Activated CD4-positive, alpha-beta memory T cell treated with anti-CD3 and anti-CD28 coated beads for 36 hours (primary cell): ENCODE data around the gene LRRN3. TPM values are rescaled to one million over a fixed set of nuclear protein-coding genes. Genes with fewer than 3 reads are reported as not detected.

Source experiments
- CTCF ChIA-PET: fragments of 350-600 bp; sonication (Branson Sonifier 250); formaldehyde crosslinking; loops from one replicate; lab custom pipeline; 2021; ENCODE audit warnings: antibody characterized with exemption, inconsistent platforms; lab: Charles Lee
- POLR2A ChIA-PET: fragments of 350-600 bp; sonication (Branson Sonifier 250); formaldehyde crosslinking; loops from one replicate; lab custom pipeline; 2021; ENCODE audit warnings: antibody characterized with exemption; lab: Charles Lee
- DNase-seq: peaks from one replicate; pipeline ENCODE4 v3.0.0-alpha.2; 2020
- H3K27ac Mint-ChIP-seq: one replicate; pipeline ENCODE4 v1.8.0; 2021; ENCODE audit warnings: mixed read lengths
- H3K27me3 Mint-ChIP-seq: one replicate; pipeline ENCODE4 v1.8.0; 2021; ENCODE audit warnings: mixed read lengths
- H3K36me3 Mint-ChIP-seq: one replicate; pipeline ENCODE4 v1.8.0; 2021; ENCODE audit warnings: mixed read lengths
- H3K4me1 Mint-ChIP-seq: one replicate; pipeline ENCODE4 v1.8.0; 2021; ENCODE audit warnings: low read depth, mixed read lengths
- H3K4me3 Mint-ChIP-seq: one replicate; pipeline ENCODE4 v1.8.0; 2021; ENCODE audit warnings: mild to moderate bottlenecking, mixed read lengths
- H3K9me3 Mint-ChIP-seq: one replicate; pipeline ENCODE4 v1.8.0; 2021; ENCODE audit warnings: mixed read lengths
- intact Hi-C: fragments of 100-400 bp; cut with micrococcal nuclease; formaldehyde crosslinking; loops from one replicate; pipeline ENCODE4 v1.15.1; 2023
- total RNA-seq, 2 experiments: library from RNA; stranded (reverse); gene quantifications; one replicate each; pipeline ENCODE4 v1.2.3, GENCODE V29; 2021

The LRRN3 gene
- total RNA-seq, 2 experiments from 2014 or later, result 4.0 to 4.4 TPM

DNA sequence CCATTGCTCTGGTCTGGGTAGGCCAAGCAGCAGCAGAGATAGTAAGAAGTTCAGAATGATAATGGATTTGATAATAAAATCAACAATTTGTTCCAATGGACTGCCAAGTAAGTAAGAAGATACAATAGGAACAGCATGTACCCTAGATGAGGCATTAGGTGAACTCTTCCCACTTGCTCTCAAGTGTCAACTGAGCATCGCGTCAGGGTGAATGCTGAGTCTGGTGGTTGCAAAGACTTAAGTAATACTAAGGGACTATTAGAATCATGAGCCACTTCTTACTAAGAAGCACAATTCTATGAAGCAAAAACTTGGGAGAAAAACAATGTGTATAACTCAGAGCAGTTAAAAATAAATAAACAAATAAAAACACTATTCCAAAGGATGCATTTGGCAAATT is 54.5 kb downstream of the LRRN3 start:
- CTCF ChIA-PET, result interaction anchor here (0.6 kb wide), 1 partner anchor 424 kb away, joined by 3 read pairs; no protein-coding TSS in a partner anchor
- no peaks in the 10 kb centered on the region for H3K36me3 Mint-ChIP-seq
- no peak overlapping the region for H3K4me3 Mint-ChIP-seq
- H3K9me3 Mint-ChIP-seq, result no peaks in the 10 kb centered on the region
- no peak overlapping the region for H3K27ac Mint-ChIP-seq
- POLR2A ChIA-PET, result no interaction called here
- H3K4me1 Mint-ChIP-seq, result peaks cover 2% of the 10 kb centered on the region
- DNase-seq, result no peak
- intact Hi-C loops, result no loop called here
- H3K27me3 Mint-ChIP-seq, result no peaks in the 10 kb centered on the region

DNA sequence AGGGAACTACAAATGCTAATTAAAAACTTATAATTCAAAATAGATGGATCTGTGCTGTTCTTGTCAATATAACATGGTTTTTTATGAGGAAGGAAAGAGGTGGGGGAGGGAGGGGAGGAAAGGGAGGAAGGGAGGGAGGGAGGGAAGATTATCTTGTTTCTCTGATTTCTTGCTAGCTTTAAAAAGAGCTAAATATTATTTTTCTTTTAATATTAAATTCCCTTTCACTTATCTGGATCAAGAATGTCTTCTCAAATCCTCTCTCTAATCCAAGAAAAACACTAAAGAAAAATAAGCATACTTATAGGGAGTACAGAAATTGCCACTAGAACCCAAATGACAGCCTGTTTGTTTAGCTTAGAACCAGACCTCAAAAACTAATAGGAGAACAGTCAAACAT is 55.2 kb downstream of the LRRN3 start:
- Mint-ChIP-seq H3K27ac (no peak overlapping the region), H3K4me1 (no peaks in the 10 kb centered on the region), H3K4me3 (no peak overlapping the region), H3K36me3 (no peaks in the 10 kb centered on the region), H3K9me3 (no peaks in the 10 kb centered on the region), H3K27me3 (no peaks in the 10 kb centered on the region)
- intact Hi-C loops, result no loop called here
- ChIA-PET CTCF (interaction anchor here (0.6 kb wide), 1 partner anchor 425 kb away, joined by 3 read pairs; no protein-coding TSS in a partner anchor), POLR2A (no interaction called here)
- DNase-seq, result no peak

DNA sequence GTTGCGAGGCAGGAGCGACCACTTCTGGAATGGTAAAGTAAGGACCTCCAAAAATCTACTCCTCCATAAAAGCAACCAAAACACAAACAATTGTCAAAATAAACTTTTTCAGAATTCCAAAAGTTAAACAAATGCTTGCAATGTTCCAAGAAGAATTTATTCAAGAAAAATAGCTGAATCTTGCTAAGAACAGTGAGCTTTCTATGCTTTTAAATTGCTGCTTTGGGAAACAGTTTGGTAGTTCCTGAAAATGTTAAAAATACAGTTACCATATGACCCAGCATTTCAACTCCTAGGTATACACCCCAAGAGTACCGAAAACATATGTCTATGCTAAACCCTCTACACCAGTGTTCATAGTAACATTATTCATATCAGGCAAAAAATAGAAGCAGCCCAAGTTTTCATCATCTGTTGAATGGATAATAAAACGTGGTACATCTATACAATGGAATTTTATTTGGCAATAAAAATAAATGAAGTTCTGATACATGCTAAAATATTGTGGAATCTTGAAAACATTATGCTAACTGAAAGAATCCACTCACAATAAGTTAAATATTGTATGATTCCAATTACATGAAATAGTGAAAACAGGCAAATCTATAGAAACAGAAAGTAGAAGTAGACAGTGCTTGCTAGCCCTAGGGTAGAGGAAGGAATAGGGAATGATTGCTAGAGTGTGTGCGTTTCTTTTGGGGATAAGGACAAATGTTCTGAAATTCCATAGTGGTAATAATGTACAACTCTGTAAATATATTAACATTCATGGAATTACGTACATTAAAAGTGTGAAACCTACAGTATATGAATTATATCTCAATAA is 57.0 kb downstream of the LRRN3 start:
- no peaks in the 10 kb centered on the region for H3K9me3 Mint-ChIP-seq
- POLR2A ChIA-PET, result no interaction called here
- DNase-seq, result no peak
- H3K27me3 Mint-ChIP-seq, result no peaks in the 10 kb centered on the region
- no peak overlapping the region for H3K27ac Mint-ChIP-seq
- no peaks in the 10 kb centered on the region for H3K4me1 Mint-ChIP-seq
- intact Hi-C loops, result no loop called here
- CTCF ChIA-PET, result no interaction called here
- no peaks in the 10 kb centered on the region for H3K36me3 Mint-ChIP-seq
- no peak overlapping the region for H3K4me3 Mint-ChIP-seq

DNA sequence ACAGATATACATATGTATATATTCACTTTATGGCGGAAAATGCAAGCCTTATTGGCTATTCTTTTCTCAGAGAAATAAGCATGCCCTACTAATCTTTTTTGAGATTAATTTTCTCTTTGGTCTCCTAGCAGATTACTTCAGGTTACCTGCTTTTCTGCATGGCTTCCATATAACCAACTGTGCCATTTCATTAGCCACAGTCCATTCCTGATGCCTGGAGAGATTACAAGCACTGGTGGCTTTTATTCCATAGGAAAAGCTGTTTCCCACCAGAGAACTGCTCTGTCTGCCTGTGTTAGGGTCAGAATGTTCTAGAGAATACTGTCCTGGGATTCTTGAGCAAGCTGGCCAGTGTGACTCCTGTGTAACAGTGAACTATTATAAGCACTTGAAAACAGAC is 59.8 kb downstream of the LRRN3 start:
- H3K4me3 Mint-ChIP-seq, result no peak overlapping the region
- no peak for DNase-seq
- H3K36me3 Mint-ChIP-seq, result no peaks in the 10 kb centered on the region
- H3K4me1 Mint-ChIP-seq, result no peaks in the 10 kb centered on the region
- no peaks in the 10 kb centered on the region for H3K9me3 Mint-ChIP-seq
- H3K27me3 Mint-ChIP-seq, result no peaks in the 10 kb centered on the region
- POLR2A ChIA-PET, result interaction anchor here (0.6 kb wide), 1 partner anchor 178 kb away, joined by 3 read pairs; no protein-coding TSS in a partner anchor
- CTCF ChIA-PET, result no interaction called here
- intact Hi-C loops, result no loop called here
- no peak overlapping the region for H3K27ac Mint-ChIP-seq

DNA sequence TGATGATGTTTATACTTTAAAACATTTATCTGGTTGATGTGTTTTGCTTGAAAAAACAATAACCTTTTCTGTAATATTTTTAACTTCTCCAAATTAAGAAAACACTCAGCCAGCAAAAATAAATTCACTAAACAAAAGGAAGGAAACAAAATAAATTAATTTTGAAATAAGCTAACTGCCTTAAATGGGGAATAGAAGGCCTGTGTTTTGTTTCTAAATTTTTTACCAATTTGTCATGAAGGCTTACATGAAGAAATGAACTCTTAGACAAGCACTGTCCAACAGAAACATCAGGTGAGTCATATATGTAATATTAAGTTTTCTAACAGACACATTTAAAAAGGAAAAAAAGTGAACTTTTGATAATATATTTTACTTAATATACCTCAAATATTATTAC is 68.5 kb downstream of the LRRN3 start:
- H3K27ac Mint-ChIP-seq, result no peak overlapping the region
- ChIA-PET POLR2A (no interaction called here), CTCF (no interaction called here)
- DNase-seq, result no peak
- H3K4me1 Mint-ChIP-seq, result no peaks in the 10 kb centered on the region
- no peak overlapping the region for H3K4me3 Mint-ChIP-seq
- no peaks in the 10 kb centered on the region for H3K9me3 Mint-ChIP-seq
- no peaks in the 10 kb centered on the region for H3K27me3 Mint-ChIP-seq
- no peaks in the 10 kb centered on the region for H3K36me3 Mint-ChIP-seq
- intact Hi-C loops, result no loop called here

DNA sequence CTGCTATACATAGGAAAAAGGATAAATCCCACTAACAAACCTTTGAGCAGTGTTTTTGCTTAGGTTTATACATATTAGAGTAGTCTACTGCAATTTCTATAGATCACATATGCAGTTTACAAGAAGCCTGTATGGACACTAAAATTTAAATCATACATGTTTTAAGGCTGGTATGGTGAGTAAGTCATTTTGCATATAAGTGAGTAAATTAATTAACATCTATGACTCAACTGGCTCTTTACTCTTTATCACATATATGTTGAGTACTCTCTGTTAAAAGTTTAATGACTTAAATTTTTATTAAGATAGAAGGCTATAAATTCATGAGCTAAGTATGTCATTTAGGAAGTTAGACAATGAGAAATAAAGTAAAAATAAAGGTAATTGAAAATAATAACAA is 69.4 kb downstream of the LRRN3 start:
- Mint-ChIP-seq H3K9me3 (no peaks in the 10 kb centered on the region), H3K27ac (no peak overlapping the region), H3K27me3 (no peaks in the 10 kb centered on the region), H3K36me3 (no peaks in the 10 kb centered on the region), H3K4me3 (no peak overlapping the region), H3K4me1 (no peaks in the 10 kb centered on the region)
- intact Hi-C loops, result no loop called here
- ChIA-PET POLR2A (no interaction called here), CTCF (no interaction called here)
- no peak for DNase-seq

DNA sequence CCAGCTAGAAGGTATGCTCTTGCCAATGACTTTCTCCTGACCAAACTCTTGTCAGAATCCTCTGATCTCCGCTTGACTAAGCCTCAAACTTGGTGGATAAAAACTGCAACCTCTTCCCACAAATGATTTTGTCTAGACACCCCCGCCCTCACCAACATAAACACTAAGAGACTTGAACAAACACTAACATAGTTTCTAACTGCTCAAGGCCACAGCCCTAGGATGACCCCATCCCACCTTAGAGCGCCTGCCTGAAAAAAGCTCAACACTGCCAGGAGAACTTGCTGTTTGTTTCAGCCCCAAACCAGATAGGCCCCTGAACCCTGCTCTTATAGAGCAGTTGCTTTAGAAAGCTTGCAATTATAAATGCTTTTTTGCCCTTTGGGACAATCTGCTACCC is 71.8 kb downstream of the LRRN3 start:
- no peak for DNase-seq
- Mint-ChIP-seq H3K27ac (no peak overlapping the region), H3K4me3 (no peak overlapping the region), H3K27me3 (no peaks in the 10 kb centered on the region), H3K4me1 (no peaks in the 10 kb centered on the region), H3K9me3 (no peaks in the 10 kb centered on the region), H3K36me3 (no peaks in the 10 kb centered on the region)
- intact Hi-C loops, result no loop called here
- POLR2A ChIA-PET, result no interaction called here
- CTCF ChIA-PET, result no interaction called here

DNA sequence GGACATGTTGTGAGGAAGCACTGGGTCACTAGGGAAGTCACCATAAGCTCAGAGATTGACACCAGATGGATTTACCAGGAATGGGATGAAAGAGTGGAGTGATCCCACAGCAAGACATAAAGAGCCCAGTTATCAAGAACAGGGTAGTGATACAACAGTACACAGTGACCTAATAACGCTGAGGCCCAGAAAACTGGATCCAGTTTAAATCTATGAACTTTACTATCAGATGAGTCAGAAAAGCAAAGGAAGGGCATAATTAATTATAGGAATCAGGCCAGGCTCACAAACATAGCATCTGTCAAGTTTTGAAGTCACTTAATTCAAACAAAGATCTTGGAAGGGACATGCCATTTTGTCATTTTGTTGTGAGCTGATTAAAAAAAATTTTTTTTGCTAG is 73.5 kb downstream of the LRRN3 start:
- H3K9me3 Mint-ChIP-seq, result no peaks in the 10 kb centered on the region
- no peaks in the 10 kb centered on the region for H3K4me1 Mint-ChIP-seq
- intact Hi-C loops, result no loop called here
- H3K27ac Mint-ChIP-seq, result no peak overlapping the region
- no peaks in the 10 kb centered on the region for H3K27me3 Mint-ChIP-seq
- no peak for DNase-seq
- H3K4me3 Mint-ChIP-seq, result no peak overlapping the region
- no peaks in the 10 kb centered on the region for H3K36me3 Mint-ChIP-seq
- ChIA-PET POLR2A (no interaction called here), CTCF (no interaction called here)

DNA sequence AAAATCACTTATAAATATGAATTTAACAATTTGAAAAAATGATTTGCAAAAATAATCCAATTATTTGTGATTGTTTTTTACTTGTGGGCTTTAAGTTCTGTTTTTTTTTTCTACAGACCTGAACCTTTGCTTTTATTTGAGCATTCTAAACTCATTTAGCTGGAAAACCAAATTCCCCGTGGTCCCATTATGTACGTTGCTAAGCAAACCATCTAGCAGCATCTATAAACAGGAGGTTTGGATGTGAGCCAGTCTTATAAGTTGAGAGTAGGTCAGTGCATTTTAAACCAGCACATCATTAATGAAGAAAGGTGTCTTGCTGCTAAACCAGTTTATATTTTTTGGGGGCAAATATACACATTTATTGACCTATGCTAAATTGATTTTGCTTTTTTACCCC is 77.3 kb downstream of the LRRN3 start:
- no peaks in the 10 kb centered on the region for H3K4me1 Mint-ChIP-seq
- no peak overlapping the region for H3K27ac Mint-ChIP-seq
- H3K9me3 Mint-ChIP-seq, result no peaks in the 10 kb centered on the region
- H3K36me3 Mint-ChIP-seq, result no peaks in the 10 kb centered on the region
- DNase-seq, result no peak
- ChIA-PET POLR2A (no interaction called here), CTCF (no interaction called here)
- no peaks in the 10 kb centered on the region for H3K27me3 Mint-ChIP-seq
- no peak overlapping the region for H3K4me3 Mint-ChIP-seq
- intact Hi-C loops, result no loop called here

DNA sequence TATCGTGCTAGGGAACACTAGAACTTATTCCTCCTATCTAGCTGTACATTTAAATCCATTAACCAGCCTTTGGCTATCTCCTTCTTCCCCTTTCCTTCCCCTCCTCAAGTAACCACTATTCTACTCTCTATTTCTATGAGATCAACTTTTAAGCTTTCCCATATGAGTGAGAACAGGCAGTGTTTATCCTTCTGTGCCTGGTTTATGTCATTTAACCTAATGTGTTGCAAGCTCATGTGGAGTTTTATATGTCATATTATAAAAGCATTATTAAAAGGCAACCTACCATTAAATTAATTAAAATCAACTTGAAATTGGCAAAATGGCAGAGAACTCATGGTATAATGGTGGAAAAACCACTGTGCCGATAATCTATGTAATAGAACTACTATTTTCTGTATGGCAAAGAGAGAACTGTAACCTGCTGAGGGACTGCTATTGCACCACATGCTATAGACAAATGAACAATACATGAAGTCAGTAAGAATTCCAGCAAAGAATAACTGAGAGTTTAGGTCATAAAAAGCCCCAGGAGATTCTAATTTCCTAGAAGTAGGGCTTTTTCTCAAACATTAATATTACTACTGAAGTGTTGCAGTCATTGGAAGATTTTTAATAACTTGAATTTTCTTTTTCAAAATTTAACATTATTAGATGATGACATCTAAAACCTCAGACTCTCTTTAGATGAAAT is 81.8 kb downstream of the LRRN3 start:
- Mint-ChIP-seq H3K4me3 (no peak overlapping the region), H3K27ac (no peak overlapping the region), H3K27me3 (no peaks in the 10 kb centered on the region), H3K4me1 (peaks cover 10% of the 10 kb centered on the region), H3K36me3 (no peaks in the 10 kb centered on the region), H3K9me3 (no peaks in the 10 kb centered on the region)
- no peak for DNase-seq
- ChIA-PET CTCF (no interaction called here), POLR2A (no interaction called here)
- intact Hi-C loops, result no loop called here

DNA sequence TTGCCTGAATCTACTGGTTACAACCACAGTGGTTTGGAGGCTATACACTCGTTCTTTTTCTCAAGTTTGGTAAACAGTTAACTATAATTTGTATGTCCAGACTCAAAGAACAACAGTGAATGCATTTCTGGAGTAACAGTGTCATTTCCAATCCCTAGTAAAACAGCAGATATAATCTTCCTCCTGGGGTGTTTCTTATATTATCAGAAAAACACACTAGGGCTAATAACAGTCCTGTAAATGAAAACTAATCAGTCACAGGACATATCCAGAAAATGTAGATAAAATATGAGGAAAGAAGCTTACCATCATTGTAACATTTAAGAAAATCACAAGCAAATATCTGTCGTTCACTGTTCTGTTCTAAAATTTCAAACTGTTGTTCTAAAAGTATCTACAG is 82.6 kb downstream of the LRRN3 start:
- Mint-ChIP-seq H3K4me3 (no peak overlapping the region), H3K9me3 (no peaks in the 10 kb centered on the region), H3K4me1 (peaks cover 10% of the 10 kb centered on the region), H3K27ac (no peak overlapping the region), H3K36me3 (peaks cover under 1% of the 10 kb centered on the region), H3K27me3 (no peaks in the 10 kb centered on the region)
- intact Hi-C loops, result no loop called here
- ChIA-PET CTCF (no interaction called here), POLR2A (no interaction called here)
- no peak for DNase-seq

DNA sequence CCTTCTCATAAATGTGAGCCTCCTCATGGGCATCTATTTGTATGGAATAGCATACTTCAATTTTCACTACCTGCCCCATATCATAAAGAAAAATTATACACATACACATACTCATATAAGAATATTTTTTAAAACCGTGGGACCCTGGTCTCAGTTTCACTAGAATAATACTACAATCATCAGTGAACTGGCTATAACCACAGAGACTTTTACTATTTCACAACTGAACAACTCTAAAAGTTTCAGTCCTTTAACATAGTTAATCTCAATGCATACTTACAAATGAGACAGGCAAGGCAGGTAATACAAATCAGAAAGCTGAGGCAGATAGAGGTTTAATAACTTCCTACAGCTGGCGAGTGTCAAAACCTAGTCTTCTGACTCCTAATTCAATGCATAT is 83.1 kb downstream of the LRRN3 start:
- Mint-ChIP-seq H3K4me1 (peaks cover 10% of the 10 kb centered on the region), H3K9me3 (no peaks in the 10 kb centered on the region), H3K27ac (no peak overlapping the region), H3K4me3 (no peak overlapping the region), H3K27me3 (no peaks in the 10 kb centered on the region), H3K36me3 (peaks cover 4% of the 10 kb centered on the region)
- CTCF ChIA-PET, result no interaction called here
- intact Hi-C loops, result no loop called here
- DNase-seq, result no peak
- POLR2A ChIA-PET, result no interaction called here

DNA sequence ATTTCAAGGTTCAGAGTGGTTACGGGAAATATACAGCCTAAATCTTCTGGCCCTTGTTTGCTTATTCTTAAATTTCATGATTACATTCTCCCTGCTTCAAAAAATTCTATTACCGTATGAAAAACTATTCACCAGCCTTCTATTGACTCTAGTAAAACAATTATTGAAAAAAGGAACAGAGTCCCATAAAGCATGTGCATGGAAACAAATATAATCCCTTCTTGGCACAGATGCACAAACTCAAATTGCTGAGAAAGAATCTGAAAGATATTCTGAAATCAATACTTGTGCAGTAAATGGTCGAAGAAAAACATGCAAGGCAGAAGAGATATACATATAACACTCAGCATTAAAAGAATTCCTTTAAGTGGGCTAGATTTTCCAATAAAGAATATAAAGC is 83.6 kb downstream of the LRRN3 start:
- peaks cover 10% of the 10 kb centered on the region for H3K4me1 Mint-ChIP-seq
- DNase-seq, result no peak
- H3K4me3 Mint-ChIP-seq, result no peak overlapping the region
- intact Hi-C loops, result no loop called here
- ChIA-PET CTCF (no interaction called here), POLR2A (no interaction called here)
- H3K27ac Mint-ChIP-seq, result no peak overlapping the region
- no peaks in the 10 kb centered on the region for H3K27me3 Mint-ChIP-seq
- H3K36me3 Mint-ChIP-seq, result peaks cover 4% of the 10 kb centered on the region
- no peaks in the 10 kb centered on the region for H3K9me3 Mint-ChIP-seq
